Activated CD8-positive, alpha-beta T cell treated with anti-CD3 and anti-CD28 coated beads, Interleukin-2, amount 10 ng/mL, durations not matched to agents 7 days and 5 days (primary cell): ENCODE results near the gene NEGR1. TPM values are rescaled to one million over a fixed set of nuclear protein-coding genes. Genes with fewer than 3 reads are reported as not detected.

ENCODE experiments used
- ATAC-seq: fragments of 150-1000 bp; cut with Tn5 transposase; one replicate; pipeline ENCODE4 v1.10.0; 2021; ENCODE audit warnings: moderate library complexity
- CTCF ChIA-PET: fragments of 350-600 bp; sonication (Branson Sonifier 250); formaldehyde crosslinking; loops from one replicate; lab custom pipeline; 2021; ENCODE audit warnings: antibody characterized with exemption; lab: Charles Lee
- POLR2A ChIA-PET: fragments of 350-600 bp; sonication (Branson Sonifier 250); formaldehyde crosslinking; loops from one replicate; lab custom pipeline; 2021; ENCODE audit warnings: antibody characterized with exemption; lab: Charles Lee
- DNase-seq: peaks from one replicate; pipeline ENCODE4 v3.0.0-alpha.2; 2020
- H3K27ac Mint-ChIP-seq: one replicate; pipeline ENCODE4 v1.8.0; 2021; ENCODE audit warnings: mild to moderate bottlenecking, mixed read lengths
- H3K27me3 Mint-ChIP-seq: one replicate; pipeline ENCODE4 v1.8.0; 2021; ENCODE audit warnings: low read depth, mixed read lengths
- H3K36me3 Mint-ChIP-seq: one replicate; pipeline ENCODE4 v1.8.0; 2021; ENCODE audit warnings: low read depth, mixed read lengths
- H3K4me1 Mint-ChIP-seq: one replicate; pipeline ENCODE4 v1.8.0; 2021; ENCODE audit warnings: low read depth, mixed read lengths
- H3K4me3 Mint-ChIP-seq: one replicate; pipeline ENCODE4 v1.8.0; 2021; ENCODE audit warnings: mild to moderate bottlenecking, mixed read lengths
- H3K9me3 Mint-ChIP-seq: one replicate; pipeline ENCODE4 v1.8.0; 2022; ENCODE audit warnings: mixed read lengths; ENCODE audit not compliant: insufficient read depth
- total RNA-seq, 2 experiments: library from RNA; stranded (reverse); gene quantifications; one replicate each; pipeline ENCODE4 v1.2.3, GENCODE V29; 2021

The NEGR1 gene
- total RNA-seq, 2 experiments from 2014 or later = not detected

DNA sequence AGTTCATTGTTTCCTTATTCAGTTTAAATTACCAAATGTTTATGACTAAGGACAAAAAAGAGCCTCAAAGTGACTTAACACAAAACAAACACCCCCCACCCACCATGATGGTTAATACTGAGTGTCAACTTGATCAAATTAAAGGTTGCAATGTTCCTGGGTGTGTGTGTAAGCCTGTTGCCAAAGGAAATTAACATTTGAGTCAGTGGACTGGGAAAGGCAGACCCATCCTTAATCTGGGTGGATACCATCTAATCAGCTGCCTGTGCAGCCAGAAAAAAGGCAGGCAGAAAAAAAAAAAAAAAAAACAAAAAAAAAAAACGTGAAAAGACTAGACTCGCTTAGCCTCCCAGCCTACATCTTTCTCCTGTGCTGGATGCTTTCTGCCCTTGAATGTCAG, 543.4 kb downstream of the NEGR1 start:
- ChIA-PET CTCF (no interaction called here), POLR2A (no interaction called here)
- no peak overlapping the region for H3K27ac Mint-ChIP-seq
- no peaks in the 10 kb centered on the region for H3K36me3 Mint-ChIP-seq
- no peaks in the 10 kb centered on the region for H3K27me3 Mint-ChIP-seq
- H3K4me1 Mint-ChIP-seq = no peaks in the 10 kb centered on the region
- no peaks in the 10 kb centered on the region for H3K9me3 Mint-ChIP-seq
- ATAC-seq (no peak), DNase-seq (no peak)
- H3K4me3 Mint-ChIP-seq = no peak overlapping the region

DNA sequence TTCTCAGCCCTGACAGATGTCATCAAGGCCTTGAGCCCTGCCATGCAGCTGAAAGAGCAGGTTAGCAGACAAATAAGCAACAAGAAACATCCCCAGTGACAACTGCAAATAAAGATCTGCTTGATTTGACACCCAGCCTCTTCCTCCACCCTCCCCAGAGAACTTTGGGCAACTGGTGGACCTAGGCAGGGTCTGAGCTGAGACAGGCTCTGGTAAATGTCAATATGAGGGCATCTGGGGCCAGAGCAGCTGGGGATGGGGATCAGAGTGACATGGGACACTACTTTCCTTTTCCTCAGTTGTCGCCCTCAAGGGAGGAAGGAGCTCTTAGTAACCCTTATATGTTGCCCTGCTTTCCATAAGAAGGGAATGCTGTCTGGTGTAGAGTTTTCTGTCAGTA, 544.1 kb downstream of the NEGR1 start:
- H3K27ac Mint-ChIP-seq = no peak overlapping the region
- no peaks in the 10 kb centered on the region for H3K36me3 Mint-ChIP-seq
- H3K27me3 Mint-ChIP-seq = no peaks in the 10 kb centered on the region
- DNase-seq (no peak), ATAC-seq (no peak)
- POLR2A ChIA-PET = no interaction called here
- H3K4me3 Mint-ChIP-seq = no peak overlapping the region
- CTCF ChIA-PET = no interaction called here
- no peaks in the 10 kb centered on the region for H3K9me3 Mint-ChIP-seq
- H3K4me1 Mint-ChIP-seq = no peaks in the 10 kb centered on the region

DNA sequence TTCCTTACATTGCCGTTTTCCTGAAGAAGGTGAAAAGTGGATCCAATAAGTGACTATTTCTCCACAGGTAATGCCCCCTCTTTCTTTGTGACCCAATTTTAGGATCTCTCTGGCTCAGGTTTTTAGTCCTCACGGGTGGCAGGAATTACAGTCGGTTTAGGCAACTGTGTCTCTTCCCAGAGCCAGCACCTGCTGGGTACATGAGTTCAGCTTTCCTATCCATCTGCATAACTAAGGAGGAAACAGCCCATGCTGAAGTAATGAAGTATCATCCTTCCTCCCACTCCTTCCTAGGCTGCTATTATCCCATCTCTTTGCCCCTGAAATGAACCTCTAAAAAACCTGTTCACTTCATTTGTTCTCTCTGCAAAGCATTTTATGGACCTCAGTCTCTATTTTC, 544.6 kb downstream of the NEGR1 start:
- ChIA-PET CTCF (no interaction called here), POLR2A (no interaction called here)
- no peaks in the 10 kb centered on the region for H3K9me3 Mint-ChIP-seq
- DNase-seq (no peak), ATAC-seq (no peak)
- no peak overlapping the region for H3K27ac Mint-ChIP-seq
- H3K27me3 Mint-ChIP-seq = no peaks in the 10 kb centered on the region
- no peaks in the 10 kb centered on the region for H3K36me3 Mint-ChIP-seq
- no peaks in the 10 kb centered on the region for H3K4me1 Mint-ChIP-seq
- H3K4me3 Mint-ChIP-seq = no peak overlapping the region

DNA sequence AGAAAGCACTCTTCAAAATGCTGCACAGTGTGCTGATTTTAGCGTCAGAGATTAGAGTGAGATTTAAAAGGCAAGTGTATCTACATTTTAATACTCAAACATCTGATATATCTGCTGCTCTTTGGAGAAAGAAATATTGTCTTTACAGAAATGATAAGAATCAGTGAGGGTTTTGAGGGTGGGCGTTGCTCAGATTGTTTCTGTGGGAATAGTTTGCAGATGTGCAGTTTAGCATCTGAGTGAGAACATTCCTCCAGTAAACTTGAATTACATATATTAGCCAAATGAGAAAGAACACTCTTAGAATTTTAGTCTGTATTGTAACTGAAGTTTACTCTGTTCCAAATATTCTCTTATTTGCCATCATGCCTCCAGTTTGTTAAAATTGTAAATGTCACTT, 549.2 kb downstream of the NEGR1 start:
- no peak for DNase-seq
- no peaks in the 10 kb centered on the region for H3K27me3 Mint-ChIP-seq
- ATAC-seq = no peak
- POLR2A ChIA-PET = no interaction called here
- H3K36me3 Mint-ChIP-seq = no peaks in the 10 kb centered on the region
- CTCF ChIA-PET = no interaction called here
- H3K4me3 Mint-ChIP-seq = no peak overlapping the region
- no peak overlapping the region for H3K27ac Mint-ChIP-seq
- H3K9me3 Mint-ChIP-seq = no peaks in the 10 kb centered on the region
- H3K4me1 Mint-ChIP-seq = no peaks in the 10 kb centered on the region

DNA sequence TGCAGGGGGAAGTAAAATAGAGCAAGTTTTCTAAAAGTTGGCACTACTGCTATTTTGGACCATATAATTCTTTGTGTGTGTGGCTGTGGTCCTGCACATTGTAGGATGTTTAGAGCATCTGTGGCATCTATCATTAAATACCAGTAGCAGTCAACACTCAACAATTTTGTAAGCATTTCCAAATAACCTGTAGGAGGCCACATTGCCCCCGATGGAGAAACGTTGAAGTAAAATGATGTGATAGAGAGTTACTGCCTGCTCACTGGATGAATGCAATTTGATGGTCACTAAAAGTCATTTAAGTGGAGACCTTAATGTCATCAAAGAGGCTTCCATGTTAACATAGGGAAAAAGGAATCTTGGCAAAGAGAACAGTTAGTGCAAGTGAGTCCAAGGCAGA, 560.8 kb downstream of the NEGR1 start:
- no peak for DNase-seq
- Mint-ChIP-seq H3K4me1 (no peaks in the 10 kb centered on the region), H3K9me3 (no peaks in the 10 kb centered on the region), H3K4me3 (no peak overlapping the region), H3K27ac (no peak overlapping the region), H3K27me3 (no peaks in the 10 kb centered on the region), H3K36me3 (no peaks in the 10 kb centered on the region)
- CTCF ChIA-PET = no interaction called here
- POLR2A ChIA-PET = no interaction called here
- ATAC-seq = no peak

DNA sequence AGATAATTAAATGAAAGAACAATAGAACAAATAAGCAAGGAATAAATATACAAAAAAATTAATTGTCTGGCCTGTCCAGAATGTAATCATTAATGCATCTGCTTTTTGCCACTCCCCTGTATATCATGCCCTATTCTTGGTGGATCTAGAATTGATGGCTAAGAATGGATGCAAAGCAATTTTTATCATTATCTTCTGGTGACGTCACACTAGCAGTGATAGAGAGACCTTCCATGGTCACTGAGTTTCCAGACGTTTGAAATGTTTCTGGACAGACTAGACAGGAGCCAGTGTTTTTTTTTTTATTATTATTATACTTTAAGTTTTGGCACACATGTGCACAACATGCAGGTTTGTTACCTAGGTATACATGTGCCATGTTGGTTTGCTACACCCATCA, 563.0 kb downstream of the NEGR1 start:
- Mint-ChIP-seq H3K36me3 (no peaks in the 10 kb centered on the region), H3K27ac (no peak overlapping the region), H3K27me3 (no peaks in the 10 kb centered on the region), H3K9me3 (peaks cover 6% of the 10 kb centered on the region), H3K4me3 (no peak overlapping the region), H3K4me1 (no peaks in the 10 kb centered on the region)
- no peak for DNase-seq
- ChIA-PET CTCF (no interaction called here), POLR2A (no interaction called here)
- no peak for ATAC-seq

DNA sequence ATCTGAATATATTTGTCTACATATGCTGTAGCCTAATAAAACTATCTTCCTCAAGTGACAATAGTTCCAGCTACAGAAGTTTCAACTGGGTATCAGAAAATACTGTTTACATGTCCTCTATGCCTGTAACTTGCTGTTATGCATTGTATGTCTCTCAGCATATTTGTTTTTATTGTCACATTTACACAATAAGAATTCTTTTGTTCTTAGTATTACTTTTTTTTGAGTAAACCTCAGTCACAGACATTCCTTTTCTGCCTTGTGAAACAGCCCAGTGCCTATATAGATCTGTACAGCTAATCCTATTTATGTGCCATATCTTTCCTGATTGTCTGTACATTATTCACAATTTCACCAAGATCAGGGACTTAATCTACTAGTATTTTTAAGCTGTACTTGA, 565.2 kb downstream of the NEGR1 start:
- Mint-ChIP-seq H3K4me1 (no peaks in the 10 kb centered on the region), H3K4me3 (no peak overlapping the region), H3K36me3 (no peaks in the 10 kb centered on the region), H3K9me3 (peaks cover 6% of the 10 kb centered on the region), H3K27ac (no peak overlapping the region), H3K27me3 (no peaks in the 10 kb centered on the region)
- ChIA-PET CTCF (no interaction called here), POLR2A (no interaction called here)
- DNase-seq (no peak), ATAC-seq (no peak)

DNA sequence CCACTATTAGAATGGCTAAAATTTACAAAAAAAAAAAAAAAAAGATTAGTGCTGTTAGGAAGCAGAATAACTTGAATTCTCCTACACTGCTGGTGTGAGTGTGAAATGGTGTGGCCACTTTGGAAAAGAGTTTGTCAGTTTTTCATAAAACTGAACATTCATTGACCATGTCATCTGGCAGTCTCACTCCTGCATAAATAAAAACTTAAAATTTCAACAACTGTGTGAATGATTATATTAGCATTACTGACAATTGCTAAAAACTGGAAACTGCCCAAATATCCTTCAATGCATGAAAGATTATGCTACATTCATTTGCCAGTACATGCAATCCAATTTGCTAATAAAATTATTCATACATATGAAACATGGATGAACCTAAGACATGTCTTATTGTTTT, 570.9 kb downstream of the NEGR1 start:
- no peak overlapping the region for H3K4me3 Mint-ChIP-seq
- H3K4me1 Mint-ChIP-seq = no peaks in the 10 kb centered on the region
- peaks cover 8% of the 10 kb centered on the region for H3K9me3 Mint-ChIP-seq
- ATAC-seq = no peak
- POLR2A ChIA-PET = no interaction called here
- DNase-seq = no peak
- H3K27me3 Mint-ChIP-seq = no peaks in the 10 kb centered on the region
- no peaks in the 10 kb centered on the region for H3K36me3 Mint-ChIP-seq
- CTCF ChIA-PET = no interaction called here
- no peak overlapping the region for H3K27ac Mint-ChIP-seq

DNA sequence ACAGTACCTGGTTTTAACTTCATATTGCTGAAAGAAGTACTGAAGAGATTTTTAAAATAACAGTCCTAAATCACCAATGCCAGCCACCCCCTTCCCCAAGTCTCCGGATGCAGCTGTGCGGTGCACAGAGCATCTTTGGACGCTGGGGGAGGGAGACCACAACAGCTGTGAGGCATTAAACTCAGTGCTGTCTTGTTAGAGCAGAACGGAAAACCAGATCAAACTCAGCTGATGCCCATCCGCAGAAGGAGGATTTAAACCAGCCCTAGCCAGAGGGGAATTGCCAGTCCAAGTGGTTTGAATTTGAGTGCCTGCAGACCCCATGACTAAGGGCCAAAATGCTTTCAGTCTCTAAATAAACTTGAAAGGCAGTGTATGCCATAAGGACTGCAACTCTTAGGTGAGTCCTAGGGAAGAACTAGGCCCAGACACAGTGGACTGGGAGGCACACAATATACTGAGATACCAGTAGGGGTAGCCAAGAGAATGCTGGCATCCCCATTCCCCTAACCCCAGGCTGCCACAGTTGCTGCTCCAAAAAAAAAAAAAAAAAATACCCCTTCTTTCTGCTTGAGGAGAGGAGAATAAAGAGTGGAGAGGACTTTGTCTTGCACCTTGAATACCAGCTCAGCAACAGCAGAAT, 576.2 kb downstream of the NEGR1 start:
- no peak for ATAC-seq
- DNase-seq = no peak
- ChIA-PET CTCF (no interaction called here), POLR2A (no interaction called here)
- Mint-ChIP-seq H3K4me1 (no peaks in the 10 kb centered on the region), H3K36me3 (no peaks in the 10 kb centered on the region), H3K27me3 (no peaks in the 10 kb centered on the region), H3K4me3 (no peak overlapping the region), H3K9me3 (peaks cover 3% of the 10 kb centered on the region), H3K27ac (no peak overlapping the region)

DNA sequence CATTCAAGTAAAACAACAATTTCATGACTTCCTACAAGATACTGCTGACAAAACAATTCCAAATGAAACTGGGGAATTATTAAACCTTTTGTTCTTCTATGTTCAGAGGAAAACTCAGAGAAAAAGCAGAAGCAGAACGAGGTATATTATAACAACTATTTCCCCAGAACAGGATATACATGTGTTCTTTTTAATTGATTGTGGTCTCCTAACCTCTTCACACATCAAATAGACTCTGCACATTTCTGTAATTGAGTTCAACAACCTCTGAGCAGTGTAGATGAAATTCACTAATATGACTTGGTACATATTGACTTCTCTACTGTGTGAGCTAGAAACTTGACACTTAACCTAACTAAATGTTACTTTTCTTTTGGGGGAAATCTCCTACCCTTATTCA, 584.2 kb downstream of the NEGR1 start:
- no peak overlapping the region for H3K27ac Mint-ChIP-seq
- H3K4me1 Mint-ChIP-seq = no peaks in the 10 kb centered on the region
- no peaks in the 10 kb centered on the region for H3K9me3 Mint-ChIP-seq
- ChIA-PET POLR2A (no interaction called here), CTCF (no interaction called here)
- H3K36me3 Mint-ChIP-seq = no peaks in the 10 kb centered on the region
- DNase-seq (no peak), ATAC-seq (no peak)
- H3K4me3 Mint-ChIP-seq = no peak overlapping the region
- no peaks in the 10 kb centered on the region for H3K27me3 Mint-ChIP-seq

DNA sequence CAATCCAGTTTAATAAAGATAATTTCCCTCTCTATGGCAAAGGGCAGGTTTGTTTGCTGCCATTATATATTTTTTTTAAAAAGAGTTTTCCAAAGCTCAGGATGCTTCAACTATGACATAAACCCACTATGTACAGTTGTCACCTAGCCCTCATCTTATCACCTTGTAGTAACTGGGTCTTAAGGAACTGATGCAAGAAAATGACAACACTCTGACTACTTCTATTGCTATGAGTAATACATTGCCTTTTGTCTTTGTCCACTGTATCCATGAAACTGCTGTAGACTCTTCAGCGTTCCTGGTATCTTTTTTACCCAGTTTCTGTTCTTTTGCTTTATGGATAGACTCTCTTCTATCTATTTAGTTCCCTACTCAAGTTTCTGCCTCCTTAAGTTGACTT, 586.5 kb downstream of the NEGR1 start:
- H3K27ac Mint-ChIP-seq = no peak overlapping the region
- POLR2A ChIA-PET = no interaction called here
- no peak for ATAC-seq
- no peaks in the 10 kb centered on the region for H3K27me3 Mint-ChIP-seq
- no peaks in the 10 kb centered on the region for H3K9me3 Mint-ChIP-seq
- no peaks in the 10 kb centered on the region for H3K36me3 Mint-ChIP-seq
- CTCF ChIA-PET = no interaction called here
- H3K4me1 Mint-ChIP-seq = no peaks in the 10 kb centered on the region
- no peak overlapping the region for H3K4me3 Mint-ChIP-seq
- no peak for DNase-seq

DNA sequence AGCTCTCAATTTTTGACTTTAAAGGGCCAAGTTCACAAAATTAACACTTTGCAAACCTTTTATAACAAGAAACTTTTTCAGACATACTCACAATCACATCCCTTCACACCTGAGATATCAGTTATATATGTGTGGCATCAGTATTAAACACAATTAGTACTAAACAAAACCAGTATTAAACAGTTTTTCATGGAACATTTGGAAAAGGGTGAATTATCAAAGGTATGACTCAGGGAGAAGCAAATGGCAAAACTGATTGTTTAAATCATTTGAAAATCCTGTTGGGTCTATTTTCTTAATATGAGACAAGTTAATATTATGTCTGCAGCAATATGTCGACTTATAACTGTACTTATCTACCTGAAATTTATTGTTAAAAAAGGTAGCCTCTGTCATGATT, 587.3 kb downstream of the NEGR1 start:
- no peaks in the 10 kb centered on the region for H3K27me3 Mint-ChIP-seq
- ChIA-PET CTCF (no interaction called here), POLR2A (interaction anchor here (0.6 kb wide), 1 partner anchor 282 kb away, joined by 3 read pairs; no protein-coding TSS in a partner anchor)
- no peak for DNase-seq
- ATAC-seq = no peak
- no peak overlapping the region for H3K4me3 Mint-ChIP-seq
- no peaks in the 10 kb centered on the region for H3K4me1 Mint-ChIP-seq
- no peaks in the 10 kb centered on the region for H3K9me3 Mint-ChIP-seq
- no peak overlapping the region for H3K27ac Mint-ChIP-seq
- H3K36me3 Mint-ChIP-seq = no peaks in the 10 kb centered on the region

DNA sequence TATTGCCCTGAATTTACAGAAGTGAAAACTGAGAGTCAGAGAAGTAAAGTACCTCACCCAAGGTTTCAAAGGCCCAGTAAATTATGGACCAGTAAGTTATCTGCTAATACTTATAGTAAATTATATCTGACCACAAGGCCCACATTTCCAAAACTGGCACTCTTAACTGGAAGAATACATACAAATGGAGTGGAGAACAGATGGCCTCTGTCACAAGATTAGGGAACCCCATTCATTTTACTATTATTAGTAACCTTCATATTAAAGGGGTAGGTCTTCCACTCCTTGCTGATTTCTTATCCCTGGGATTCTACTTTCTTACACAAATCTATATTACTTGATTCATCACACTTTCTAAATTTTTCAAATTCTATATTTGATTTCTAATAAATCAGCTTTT, 588.8 kb downstream of the NEGR1 start:
- H3K9me3 Mint-ChIP-seq = no peaks in the 10 kb centered on the region
- H3K4me1 Mint-ChIP-seq = no peaks in the 10 kb centered on the region
- H3K36me3 Mint-ChIP-seq = no peaks in the 10 kb centered on the region
- H3K4me3 Mint-ChIP-seq = no peak overlapping the region
- H3K27ac Mint-ChIP-seq = no peak overlapping the region
- DNase-seq = no peak
- ChIA-PET CTCF (no interaction called here), POLR2A (no interaction called here)
- no peaks in the 10 kb centered on the region for H3K27me3 Mint-ChIP-seq
- ATAC-seq = no peak
